H7 (cell line): ENCODE data around the gene KLHL29. TPM values are rescaled to one million over a fixed set of nuclear protein-coding genes. Genes with fewer than 3 reads are reported as not detected.
A peak's percentile ranks its signal among the peaks of the same experiment; 100 is the strongest.

Experiments used
- DNase-seq: peaks from one replicate; pipeline ENCODE4 v3.0.0; 2012
- H3K27me3 ChIP-seq: 2 replicates; pipeline ENCODE4 v1.6.0; 2011; ENCODE audit warnings: mild to moderate bottlenecking, low read length; ENCODE audit not compliant: control insufficient read depth, insufficient read depth
- H3K36me3 ChIP-seq: replicated peaks from 2 replicates; pipeline ENCODE4 v1.5.1; 2011; ENCODE audit warnings: low read length; ENCODE audit not compliant: control insufficient read depth, insufficient read depth
- H3K4me3 ChIP-seq: 2 replicates; pipeline ENCODE4 v1.5.1; 2011; ENCODE audit warnings: low read depth, mild to moderate bottlenecking, control low read depth, low read length, moderate library complexity; ENCODE audit not compliant: insufficient read depth
- total RNA-seq: library from RNA; depleted of rRNA; stranded (reverse); fragments of >200 nt; shearing (Covaris generic); gene quantifications from 2 replicates; pipeline ENCODE4 v1.2.3, GENCODE V29; 2014

Gene KLHL29
- total RNA-seq, 1 experiment from 2014 or later = 6.2 TPM

DNA sequence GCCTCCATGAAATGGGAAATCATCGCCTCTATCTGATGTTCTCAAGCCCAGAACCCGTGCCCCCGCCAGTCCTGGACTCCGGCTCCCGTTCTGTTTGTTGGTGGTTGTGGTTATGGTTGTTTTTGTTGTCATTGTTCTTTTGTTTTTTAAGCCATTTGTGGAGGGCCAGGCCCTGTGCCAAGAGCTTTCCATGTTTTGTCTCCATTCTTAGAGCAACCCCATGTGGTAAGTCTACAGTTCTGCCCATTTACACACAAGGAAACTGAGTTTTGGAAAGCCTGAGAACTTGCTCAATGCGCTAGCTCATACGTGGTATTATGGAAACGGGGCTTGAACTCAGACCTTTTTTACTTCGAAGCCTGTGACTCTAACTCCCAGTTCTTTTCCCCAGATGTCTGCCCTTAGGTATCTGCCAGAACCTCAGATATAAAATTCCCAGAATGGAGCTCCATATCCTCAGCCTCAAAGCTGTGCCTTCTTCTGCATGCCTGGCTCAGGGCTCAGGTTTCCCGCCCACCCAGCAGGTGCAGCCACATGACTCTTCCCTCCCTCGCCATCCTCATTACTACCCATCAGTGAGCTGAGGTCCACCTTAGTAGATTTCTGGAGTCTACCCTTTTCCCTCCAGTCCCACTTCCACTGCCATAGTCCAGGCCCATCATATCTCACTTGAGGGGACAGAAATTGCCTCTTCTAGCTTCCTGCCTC lies 194.1 kb downstream of the KLHL29 start:
- DNase-seq = no peak
- Histone ChIP-seq H3K4me3 (no peak overlapping the region), H3K27me3 (no peaks in the 10 kb centered on the region), H3K36me3 (no peaks in the 10 kb centered on the region)

DNA sequence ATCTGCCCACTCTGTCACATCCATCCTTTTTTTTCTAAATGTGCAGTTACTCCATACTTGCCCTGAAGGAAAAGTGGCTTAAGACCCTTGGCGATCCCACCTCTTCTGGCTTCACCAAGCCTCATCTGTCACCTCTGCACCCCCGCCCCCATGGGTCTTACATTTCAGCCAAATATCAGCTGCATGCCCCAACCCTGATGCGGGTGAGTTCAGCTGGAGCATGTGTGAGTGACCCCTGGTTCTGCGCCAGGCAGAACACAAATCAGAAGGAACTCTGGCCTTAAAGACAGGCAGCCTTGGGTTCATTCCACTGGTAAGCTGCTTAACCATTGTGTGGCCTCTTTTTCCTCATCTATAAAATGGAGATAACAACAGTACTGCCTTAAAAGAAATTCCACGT lies 194.7 kb downstream of the KLHL29 start:
- no peaks in the 10 kb centered on the region for H3K36me3 ChIP-seq
- DNase-seq = no peak
- H3K4me3 ChIP-seq = no peak overlapping the region
- H3K27me3 ChIP-seq = no peaks in the 10 kb centered on the region

DNA sequence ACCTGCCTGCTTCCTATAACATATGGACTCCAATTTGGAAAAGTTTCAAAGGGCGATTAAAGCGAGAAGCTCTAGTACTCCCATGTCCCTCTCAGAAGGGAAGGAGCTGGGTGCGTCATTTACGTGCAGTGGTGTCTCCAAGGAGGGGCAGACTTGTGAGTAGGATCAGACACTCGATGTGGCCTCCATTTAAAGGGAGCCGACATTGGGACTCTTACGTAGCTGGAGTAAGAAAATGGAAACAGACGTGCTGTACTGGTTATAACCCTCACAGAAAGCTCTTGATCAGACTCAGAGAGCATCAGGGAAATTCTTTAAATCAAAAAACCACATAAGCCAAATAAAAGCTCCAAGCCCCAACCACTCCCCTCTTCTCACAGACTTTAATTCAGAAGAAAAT lies 198.5 kb downstream of the KLHL29 start:
- no peak overlapping the region for H3K4me3 ChIP-seq
- no peaks in the 10 kb centered on the region for H3K27me3 ChIP-seq
- DNase-seq = no peak

DNA sequence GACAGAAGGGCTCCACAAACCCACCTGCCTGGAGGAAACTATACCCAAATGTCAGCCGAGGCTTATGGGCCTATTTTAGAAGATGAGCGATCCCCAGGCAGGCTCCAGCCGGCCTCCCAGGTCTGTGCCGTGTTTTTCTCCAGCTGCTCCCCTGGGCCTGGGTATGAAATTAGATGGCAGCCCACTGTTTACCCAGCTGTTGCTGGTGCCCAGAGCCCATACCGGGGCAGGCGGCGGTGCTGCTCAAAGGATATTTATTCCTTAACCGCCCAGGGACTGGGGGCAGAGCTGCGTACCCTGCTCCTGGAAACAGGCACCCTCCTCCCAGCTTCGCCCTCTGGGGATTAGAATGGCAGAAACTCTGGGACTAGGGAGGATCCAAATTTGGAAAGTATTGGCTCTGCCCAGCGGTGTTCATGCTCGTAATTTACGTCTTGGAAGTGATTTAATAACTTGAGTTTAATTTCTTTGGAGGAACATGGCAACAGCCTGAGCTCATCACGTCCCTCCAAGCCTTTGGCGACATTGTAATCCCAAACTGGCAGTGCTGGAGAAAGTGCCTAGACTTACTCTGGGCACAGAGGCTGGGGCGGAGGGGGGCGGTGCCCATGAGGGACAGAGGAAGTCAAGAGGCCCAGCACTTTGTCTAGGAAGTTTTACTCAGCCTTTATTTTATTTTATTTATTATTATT lies 199.2 kb downstream of the KLHL29 start:
- no peak for DNase-seq
- H3K36me3 ChIP-seq = no peaks in the 10 kb centered on the region
- H3K4me3 ChIP-seq = no peak overlapping the region
- H3K27me3 ChIP-seq = no peaks in the 10 kb centered on the region

More for the DNA sequence above, 198.5 kb downstream of the KLHL29 start:
- H3K36me3 ChIP-seq = no peaks in the 10 kb centered on the region

DNA sequence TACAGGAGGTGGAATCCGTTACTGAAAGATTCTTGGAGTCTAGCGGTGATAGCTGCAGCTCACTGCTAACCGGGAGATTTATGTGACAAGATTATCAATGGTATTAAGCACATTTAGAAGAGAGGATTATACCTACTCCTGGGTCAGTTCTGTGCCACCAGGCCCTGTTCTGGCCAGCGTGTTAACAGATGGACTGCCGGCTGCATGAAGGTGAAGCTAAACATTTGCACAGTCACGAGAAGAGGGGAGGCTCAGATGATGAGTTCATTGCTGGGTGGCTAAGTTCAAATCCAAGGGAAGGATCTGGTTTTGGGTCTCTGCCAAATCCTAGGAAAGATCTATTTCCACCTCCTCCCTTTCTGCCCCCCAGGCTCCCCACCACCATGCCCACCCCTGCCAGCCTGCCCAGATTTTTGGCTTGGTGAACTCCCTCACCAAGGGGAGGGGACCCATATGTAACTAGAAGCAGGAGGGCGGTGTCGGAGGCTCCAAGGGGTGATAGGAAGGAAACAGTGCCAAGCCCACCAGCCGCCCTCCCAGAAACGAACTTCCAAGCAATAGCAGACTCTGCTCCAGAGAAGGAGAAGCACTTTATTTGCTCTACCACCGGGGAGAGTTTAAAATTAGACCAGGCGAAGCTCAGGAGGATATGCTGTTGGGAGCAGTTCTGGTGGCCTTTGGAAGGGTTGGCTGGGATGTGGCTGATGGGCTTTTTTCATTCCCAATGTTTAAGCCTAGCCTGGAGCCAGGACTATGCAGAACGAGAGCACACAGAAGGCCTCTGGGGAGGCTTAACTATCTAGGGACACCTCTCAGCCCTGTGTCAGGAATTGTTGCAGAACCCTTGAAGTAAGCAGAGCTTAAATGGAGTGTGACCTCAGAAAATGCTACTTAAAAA lies 200.5 kb downstream of the KLHL29 start:
- H3K36me3 ChIP-seq = no peaks in the 10 kb centered on the region
- DNase-seq = no peak
- no peaks in the 10 kb centered on the region for H3K27me3 ChIP-seq
- H3K4me3 ChIP-seq = no peak overlapping the region

DNA sequence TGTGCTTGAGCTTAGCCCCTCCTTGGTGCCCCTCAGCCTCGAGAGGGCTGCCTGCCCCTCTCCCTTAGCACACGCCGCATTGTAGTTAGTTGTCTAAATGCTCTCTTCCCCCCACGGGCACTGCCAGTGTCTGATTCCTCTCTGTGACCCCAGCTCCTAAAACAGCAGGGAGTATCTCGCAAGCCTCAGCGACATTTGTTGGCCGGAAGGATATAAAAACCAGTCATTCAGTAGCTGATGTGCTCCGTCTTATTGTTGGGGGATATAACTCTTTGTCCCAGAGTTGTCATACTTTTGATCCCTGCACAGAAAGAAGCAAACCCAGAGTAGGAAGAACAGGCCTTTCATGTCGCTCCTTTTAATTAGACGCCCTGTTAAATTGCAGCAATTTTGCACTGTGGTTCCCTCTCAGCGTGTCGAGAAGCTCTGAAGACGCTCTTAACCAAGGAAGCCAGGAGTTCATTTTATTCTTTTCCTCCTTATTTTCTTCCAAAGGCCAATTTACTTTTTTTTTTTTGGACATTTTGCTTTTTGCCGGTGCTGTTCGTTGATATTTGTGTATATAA lies 201.8 kb downstream of the KLHL29 start:
- Histone ChIP-seq H3K4me3 (no peak overlapping the region), H3K36me3 (no peaks in the 10 kb centered on the region), H3K27me3 (no peaks in the 10 kb centered on the region)
- DNase-seq = peak; percentile 55

DNA sequence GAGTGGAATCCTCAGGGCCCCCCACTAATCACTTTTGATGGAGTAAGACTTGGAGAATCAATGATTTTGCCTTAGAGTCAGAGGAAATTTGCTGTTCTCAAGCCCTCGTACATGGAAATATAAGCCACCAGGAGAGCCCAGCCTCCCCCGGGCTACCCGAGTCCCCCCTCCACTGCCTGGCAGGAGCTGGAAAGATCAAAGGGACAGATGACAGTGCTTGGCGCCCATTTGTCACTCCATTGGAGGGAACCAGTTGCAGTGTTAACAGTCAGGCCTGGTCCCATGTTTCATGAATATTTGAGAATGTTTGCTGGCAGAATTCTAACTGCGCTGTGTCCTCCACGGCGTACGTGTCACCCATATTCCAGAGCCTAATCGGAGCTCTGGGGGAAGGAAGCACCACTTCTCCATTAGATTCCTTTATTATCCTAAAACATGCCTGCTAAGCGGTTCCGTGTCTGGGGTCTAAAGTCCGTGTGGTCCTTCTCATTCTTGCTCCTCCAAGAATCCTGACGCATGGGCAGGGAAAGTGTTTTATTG lies 202.4 kb downstream of the KLHL29 start:
- no peak overlapping the region for H3K4me3 ChIP-seq
- no peaks in the 10 kb centered on the region for H3K36me3 ChIP-seq
- H3K27me3 ChIP-seq = no peaks in the 10 kb centered on the region
- DNase-seq = peak; percentile 34

DNA sequence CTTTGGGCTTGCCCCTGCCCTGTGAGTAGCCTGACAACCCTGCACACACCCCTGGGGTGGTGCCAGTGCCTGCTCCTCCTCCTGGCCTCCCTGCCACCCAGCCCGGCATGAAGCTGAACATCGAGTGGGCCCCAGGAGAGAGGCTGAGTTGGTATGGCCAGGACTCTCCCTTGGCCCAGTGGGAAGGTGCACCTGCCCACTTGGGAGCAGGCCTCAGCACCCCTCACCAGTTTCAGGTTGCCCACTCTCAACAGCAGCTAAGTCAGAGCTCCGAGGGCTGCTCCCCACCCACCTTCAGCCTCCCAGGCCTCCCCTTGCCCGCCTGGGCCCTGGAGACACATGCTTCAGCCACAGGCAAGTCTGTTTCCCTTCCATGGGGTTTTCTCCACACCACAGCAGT lies 203.1 kb downstream of the KLHL29 start:
- peak; percentile 44 for DNase-seq
- no peak overlapping the region for H3K4me3 ChIP-seq
- no peaks in the 10 kb centered on the region for H3K27me3 ChIP-seq
- no peaks in the 10 kb centered on the region for H3K36me3 ChIP-seq

DNA sequence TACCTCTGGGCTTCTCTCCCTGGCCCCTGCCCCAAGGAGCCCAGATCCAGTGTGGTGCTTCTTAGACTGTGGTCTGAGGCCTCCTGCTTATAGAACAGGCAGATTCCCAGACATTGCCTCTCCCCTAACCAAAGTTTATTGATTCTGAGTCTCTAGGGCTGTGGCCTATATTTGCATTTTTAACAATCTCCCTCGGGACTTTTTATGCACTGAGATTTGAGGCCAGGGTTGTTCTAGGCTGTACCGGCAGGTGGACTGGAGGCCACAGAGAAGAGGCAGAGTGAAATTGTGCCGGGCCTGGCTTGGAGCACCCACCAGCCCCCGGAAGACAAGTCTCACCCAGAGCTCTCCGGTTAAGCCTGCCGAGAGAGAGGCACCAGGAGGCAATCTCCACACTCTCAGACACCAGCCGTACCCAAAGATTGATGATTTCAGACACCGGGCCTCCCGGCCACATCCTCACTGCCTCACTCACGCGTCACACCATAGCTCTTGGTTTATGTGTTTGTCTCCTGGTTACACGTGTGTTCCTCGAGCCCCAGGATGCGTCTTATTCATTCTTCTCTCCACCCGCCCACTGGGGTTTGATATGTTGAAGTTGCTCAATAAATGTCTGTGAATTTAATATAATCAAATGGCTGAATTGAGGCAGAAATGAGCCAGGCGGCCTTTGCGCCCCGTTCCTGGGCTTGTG lies 203.7 kb downstream of the KLHL29 start:
- DNase-seq = peak; percentile 33
- Histone ChIP-seq H3K4me3 (no peak overlapping the region), H3K36me3 (no peaks in the 10 kb centered on the region), H3K27me3 (no peaks in the 10 kb centered on the region)

DNA sequence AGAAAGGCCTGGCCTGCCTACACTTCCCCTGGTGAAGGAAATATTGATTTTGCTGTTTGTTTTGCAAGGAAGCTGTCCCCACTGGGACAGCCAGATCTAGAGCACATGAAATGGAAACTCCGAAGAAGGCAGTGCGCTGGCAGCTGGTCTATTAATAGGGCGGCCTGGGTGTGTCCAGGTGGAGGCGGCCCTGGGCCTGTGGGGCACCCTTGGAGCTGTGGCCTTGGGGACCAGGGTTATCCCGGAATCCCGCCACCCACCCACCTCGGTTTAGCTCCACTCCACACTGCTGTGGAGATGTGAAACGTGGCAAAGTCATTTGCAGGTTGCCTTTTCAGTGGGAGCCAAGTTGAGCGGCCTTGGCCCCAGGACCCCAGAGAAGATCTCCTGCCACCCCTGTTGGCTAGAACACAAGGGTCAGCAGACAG lies 204.3 kb downstream of the KLHL29 start:
- Histone ChIP-seq H3K36me3 (no peaks in the 10 kb centered on the region), H3K27me3 (no peaks in the 10 kb centered on the region), H3K4me3 (no peak overlapping the region)
- peak; percentile 25 for DNase-seq

DNA sequence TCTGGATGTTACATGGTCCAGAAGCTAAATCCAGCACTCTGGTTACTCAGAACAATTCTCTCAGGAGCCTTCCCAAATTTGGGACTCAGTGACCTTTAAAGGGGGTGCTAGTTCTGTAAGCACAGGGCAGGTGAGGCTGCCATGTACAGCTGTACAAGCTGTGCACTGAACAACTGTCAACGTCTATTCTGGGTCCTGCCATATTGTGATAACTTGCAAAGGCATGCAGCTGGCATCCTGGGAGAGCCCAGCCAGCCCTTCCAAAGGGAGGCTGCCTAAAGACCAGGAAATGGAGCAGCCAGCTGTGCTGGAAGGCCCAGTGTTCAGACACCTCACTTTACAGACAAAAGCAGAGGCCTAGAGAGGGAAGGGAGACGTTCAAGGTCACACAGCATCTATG lies 204.8 kb downstream of the KLHL29 start:
- Histone ChIP-seq H3K36me3 (no peaks in the 10 kb centered on the region), H3K27me3 (no peaks in the 10 kb centered on the region), H3K4me3 (no peak overlapping the region)
- DNase-seq = no peak

DNA sequence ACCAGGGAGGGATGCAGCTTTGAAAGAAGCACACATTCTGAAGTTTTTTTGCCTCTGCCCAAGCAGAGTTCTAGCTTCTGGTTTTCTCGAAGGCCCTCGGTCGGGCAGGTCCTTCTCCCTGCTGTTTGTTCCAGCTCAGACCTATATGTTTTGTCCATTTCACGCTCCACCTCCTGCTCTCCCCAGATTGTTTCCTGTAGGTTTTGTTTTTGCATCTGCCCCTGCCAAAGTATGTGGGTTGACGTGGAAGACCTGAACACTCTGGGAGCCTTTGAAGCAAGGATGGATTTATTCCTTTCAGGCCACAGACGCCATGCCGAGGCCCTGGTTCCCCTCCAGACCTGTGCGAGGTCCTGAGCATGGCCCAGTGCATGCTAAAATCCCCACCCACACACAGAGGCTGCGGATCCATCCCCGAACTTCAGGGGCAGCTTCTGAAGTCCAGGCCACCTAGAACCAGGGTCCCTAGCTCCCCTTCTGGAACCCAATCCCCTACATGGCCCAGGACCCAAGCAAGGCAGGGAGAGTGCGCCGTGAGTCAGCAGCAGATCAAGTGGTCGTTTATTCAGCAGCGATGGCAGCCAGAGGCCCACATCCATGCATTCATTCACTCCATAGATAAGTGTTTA lies 205.4 kb downstream of the KLHL29 start:
- Histone ChIP-seq H3K36me3 (no peaks in the 10 kb centered on the region), H3K27me3 (no peaks in the 10 kb centered on the region), H3K4me3 (no peak overlapping the region)
- no peak for DNase-seq

DNA sequence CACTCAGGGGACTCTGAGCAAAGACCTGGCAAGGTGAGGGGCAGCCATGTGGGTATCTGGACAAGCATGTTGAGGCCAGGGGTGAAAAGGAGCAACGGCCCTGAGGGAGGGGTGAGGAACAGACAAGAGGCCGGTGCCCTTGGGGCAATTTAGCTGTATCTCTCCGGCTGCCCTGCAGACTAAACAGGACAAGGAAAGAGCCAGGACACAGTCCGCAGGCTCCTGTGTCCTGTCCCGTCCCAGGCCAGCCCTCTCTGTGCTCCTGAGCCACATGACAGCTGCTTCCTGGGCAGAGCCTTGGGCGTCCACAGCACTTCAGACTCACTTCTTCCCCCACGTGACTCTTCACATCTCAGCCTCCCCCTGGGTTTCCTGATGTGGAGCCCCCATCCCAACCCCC lies 206.1 kb downstream of the KLHL29 start:
- no peak overlapping the region for H3K4me3 ChIP-seq
- peak; percentile 39 for DNase-seq
- H3K36me3 ChIP-seq = no peaks in the 10 kb centered on the region
- no peaks in the 10 kb centered on the region for H3K27me3 ChIP-seq
